Cerebellar cortex (tissue), 1 donor: ENCODE results near the gene HLA-DQB1.

Experiments used
- DNase-seq: peaks from one replicate; pipeline ENCODE4 v3.0.0-alpha.2; 2015; ENCODE audit warnings: low spot score

HLA-DQB1 gene

GRCh38 chr6:32625137-32625536 lies 41.3 kb downstream of the HLA-DQB1 start:
- DNase-seq, result no peak

DNA sequence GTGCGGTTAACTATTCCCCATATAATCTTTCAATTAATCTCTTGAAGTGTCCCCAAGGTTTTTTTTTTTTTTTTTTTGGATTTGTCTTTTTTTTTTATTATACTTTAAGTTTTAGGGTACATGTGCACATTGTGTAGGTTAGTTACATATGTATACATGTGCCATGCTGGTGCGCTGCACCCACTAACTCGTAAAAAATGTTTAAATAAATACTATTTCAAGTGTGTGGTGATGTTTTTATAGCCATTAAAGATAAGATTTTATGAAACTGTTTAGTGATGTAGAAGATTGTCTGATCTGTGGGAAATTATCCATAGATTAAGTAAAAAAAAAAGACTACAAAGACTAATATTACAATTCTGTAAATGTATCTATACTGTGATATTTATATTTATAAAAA lies 41.9 kb downstream of the HLA-DQB1 start:
- no peak for DNase-seq

DNA sequence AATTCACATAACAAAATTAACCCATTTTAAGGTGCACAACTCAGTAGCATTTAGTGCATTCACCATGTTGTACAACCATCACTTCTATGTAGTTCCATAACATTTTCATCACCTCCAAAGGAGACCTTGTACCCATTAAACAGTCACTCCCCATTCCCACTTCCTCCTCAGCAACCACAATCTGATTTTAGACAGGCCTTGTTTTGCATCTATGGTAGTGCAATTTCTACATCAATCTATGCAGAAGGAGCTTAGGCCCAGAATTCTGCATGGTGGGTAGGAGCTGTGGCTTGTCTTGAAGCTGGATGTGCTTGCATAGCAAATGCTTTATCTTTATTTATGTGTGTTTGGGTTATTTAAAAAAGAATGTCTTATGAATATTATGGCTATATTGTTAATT lies 42.8 kb downstream of the HLA-DQB1 start:
- DNase-seq, result no peak

GRCh38 chr6:32622545-32623401 lies 43.7 kb downstream of the HLA-DQB1 start:
- DNase-seq, result no peak

DNA sequence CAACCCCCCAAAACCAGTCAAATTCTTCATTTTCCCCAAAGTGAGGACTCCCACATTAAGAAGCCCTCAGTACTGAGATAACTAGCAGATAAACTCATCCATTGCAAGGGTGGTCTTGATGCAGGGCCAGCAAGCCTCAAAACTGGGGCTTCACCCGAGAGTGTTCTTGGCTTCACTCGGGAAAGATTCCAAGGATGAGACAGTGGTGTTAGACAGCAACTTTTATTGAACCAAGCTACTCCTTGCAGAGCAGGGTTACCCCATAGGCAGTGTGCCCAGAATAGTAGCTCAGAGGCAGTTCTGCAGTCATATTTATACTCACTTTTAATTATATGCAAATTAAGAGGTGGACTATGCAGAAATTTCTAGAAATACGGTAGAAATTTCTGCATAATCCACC lies 45.1 kb downstream of the HLA-DQB1 start:
- no peak for DNase-seq

- DNase-seq, result no peak
Observed at GRCh38 chr6:32617751-32618150, 48.7 kb downstream of the HLA-DQB1 start.

DNA sequence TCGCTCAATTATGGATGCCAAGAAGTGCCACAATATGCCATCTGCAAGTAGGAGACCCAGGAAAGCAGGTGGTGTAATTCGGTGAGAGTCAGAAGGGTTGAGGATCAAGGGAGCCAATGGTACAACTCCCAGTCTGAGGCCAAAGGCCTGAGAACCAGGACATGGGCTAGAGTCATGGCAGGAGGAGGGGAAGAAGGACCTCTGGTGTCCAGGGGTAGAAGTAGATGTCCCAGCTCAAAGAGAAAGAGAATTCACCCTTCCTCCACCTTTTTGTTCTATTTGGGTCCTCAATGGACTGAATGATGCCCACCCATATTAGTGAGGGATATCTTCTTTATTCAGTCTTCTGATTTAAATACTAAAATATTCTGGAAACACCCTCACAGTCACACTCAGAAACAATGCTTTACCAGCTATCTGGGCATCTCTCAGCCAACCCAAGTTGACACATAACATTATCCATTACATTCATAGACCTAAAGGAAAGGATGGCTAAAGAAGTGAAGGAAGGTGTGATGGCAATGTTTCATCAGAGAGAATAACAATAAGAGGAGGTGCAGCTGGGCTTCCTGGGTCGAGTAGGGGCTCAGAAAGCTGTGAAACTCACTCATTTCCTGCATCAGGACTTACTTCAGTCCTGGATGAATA lies 50.4 kb downstream of the HLA-DQB1 start:
- DNase-seq, result no peak

DNA sequence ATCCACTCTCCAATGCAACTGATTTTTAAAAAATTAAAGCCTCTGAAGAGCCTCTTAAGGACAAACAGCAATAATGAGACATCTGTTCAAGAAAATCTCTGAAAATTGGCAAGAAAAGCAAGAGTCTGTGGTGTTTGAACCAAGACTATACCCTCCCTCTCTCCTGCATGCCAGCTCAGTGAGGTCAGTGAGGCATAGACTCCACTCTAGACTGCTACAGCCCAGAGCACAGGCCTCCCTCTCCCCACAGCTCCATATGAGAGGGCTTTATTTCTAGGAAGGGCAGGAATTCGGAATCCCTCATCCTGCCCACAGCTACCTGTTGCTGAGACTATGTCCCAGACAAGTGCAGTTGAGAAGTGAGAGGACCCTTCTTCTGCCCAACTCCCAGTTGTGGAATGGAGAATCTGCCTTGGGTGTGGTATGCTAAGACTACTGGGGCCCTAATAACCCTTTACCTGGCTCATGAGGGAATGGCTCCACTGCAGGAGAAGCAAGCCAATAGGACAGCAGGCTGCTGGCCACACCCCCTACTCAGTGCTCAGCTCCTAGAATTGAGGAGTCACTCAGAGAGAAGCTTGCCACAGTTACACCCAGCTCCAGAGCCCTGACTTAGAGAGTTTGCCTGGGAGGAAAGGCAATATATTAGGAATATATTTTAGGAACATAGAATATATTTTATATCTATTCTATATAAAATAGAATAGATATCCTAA lies 51.9 kb downstream of the HLA-DQB1 start:
- DNase-seq, result no peak

DNA sequence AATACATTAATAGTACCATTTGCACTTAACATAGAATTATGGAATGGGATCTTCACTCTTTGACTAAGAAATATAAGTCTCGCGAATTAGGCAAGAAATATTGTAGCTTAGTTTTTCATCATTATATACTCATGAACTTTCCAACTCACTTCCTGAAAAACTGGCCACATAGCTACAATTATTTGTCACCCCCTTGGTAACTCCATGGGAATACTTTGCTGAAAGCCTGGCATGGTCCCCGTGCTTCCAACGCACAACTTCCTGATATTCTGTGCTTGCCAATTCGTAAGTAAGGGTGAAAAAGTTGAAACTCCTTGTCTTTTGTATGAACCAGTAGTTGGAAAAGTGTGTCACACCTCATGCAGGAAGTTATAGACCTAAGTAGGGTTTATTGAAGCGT lies 53.0 kb downstream of the HLA-DQB1 start:
- no peak for DNase-seq

DNA sequence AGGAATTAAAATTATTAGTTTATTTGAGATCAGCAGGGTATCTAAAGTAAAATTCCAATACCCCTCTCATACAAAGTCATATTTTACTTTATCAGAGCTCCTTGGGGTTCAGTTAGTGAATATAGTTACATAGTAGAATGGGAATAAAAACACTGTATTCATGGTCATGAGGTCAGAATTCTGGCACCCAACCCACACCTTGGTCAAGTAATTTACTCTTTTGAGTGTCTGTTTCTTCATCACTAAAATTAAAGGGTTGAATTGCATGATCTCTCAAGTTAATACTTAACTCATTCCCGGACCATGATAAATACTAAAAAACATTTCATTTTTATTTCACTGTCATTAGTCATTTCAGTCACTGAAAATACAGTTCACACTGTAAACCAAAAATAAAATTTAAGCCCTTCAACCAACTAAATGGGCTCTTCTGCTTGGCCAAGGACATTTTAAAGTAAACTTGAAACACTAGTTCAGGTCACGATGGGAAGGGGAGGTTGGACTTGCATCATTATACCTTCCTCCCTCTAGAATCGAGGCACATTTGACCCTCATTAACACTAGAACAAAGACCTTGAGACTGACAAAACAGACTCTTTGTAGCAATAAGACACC lies 55.7 kb downstream of the HLA-DQB1 start:
- DNase-seq, result no peak

DNA sequence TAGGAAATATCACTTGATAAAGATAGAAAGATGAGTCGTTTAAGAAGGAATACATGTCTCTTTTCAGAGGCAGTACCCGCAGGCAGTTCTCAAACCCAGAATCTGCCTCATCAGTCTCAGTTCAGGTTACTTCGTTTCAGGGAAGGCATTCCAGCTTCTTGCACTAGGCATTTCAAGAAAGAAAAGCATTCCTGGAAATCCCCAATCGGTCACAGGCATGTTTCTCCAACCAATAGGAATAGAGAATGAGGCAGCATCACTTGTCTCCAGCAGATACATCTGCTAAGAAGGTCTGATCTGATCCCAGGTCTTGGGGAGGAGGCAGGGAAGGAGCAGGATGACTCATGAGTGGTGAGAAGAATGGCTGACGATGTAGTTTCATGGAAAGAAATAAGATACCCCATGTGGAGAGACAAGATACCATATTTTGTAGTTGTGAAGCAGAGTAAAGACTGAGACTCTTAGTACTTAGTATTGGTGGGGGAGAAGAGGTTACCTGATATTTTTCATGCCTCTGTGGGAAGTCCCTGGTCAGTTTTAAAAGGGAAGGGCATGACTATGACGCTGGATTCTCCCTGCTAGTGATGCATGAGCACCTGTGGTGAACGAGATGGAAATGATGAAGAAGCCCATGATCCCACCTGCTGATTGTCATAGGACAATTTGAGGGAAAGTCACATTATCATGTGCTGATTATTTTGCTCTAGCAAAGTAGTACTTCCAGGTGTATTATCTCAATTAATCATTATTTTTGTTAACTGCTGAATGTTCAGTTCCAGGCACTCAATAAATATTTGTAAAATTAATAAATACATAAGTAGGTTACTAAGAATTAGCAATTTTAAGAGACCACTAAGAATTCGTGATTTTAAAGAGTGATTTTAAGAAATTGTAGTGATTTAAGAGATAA lies 56.5 kb downstream of the HLA-DQB1 start:
- peak; percentile 64 for DNase-seq
